A549 (cell line): Measurements from ENCODE around the gene TFPT. TPM values are rescaled to one million over a fixed set of nuclear protein-coding genes. Genes with fewer than 3 reads are reported as not detected.
A peak's percentile ranks its signal among the peaks of the same experiment; 100 is the strongest.

Experiments used
- ATAC-seq, 2 experiments: fragments of 200-7000 bp in 1 of 2; fragments of >200 bp in 1 of 2; cut with Nextera tagmentation in 1 of 2; cut with Tn5 transposase in 1 of 2; 3 replicates each; pipeline versions ENCODE4 v1.8.0 to v1.9.1; 2018 to 2020; ENCODE audit warnings: mild to moderate bottlenecking in 1 of 2, moderate library complexity in 1 of 2
- CTCF ChIA-PET: fragments of 300-600 bp; sonication (Branson Sonifier 250); formaldehyde crosslinking; extraction: SDS; loops from one replicate; lab custom pipeline; 2021; ENCODE audit warnings: antibody characterized with exemption, inconsistent platforms; lab: Yijun Ruan, JAX
- POLR2A ChIA-PET: fragments of 350-600 bp; formaldehyde crosslinking; extraction: SDS; loops from one replicate; lab custom pipeline; 2021; ENCODE audit warnings: antibody characterized with exemption, inconsistent platforms; lab: Yijun Ruan, JAX
- DNase-seq, 2 experiments: peaks; one replicate each; pipeline versions ENCODE4 v3.0.0 to v3.0.0-alpha.2; 2011 to 2016; ENCODE audit warnings: low read depth in 1 of 2, low spot score in 1 of 2
- FAIRE-seq: peaks from 2 replicates; lab custom pipeline; 2011; peaks lifted over from hg19 to GRCh38; lab: Jason Lieb, UNC
- H3K27ac ChIP-seq, 2 experiments: fragments of >200 bp; sonication (Bioruptor Twin); formaldehyde crosslinking; 3 replicates each; pipeline ENCODE4 v1.5.1; 2016 to 2017
- H3K4me1 ChIP-seq: fragments of >200 bp; sonication (Bioruptor Twin); formaldehyde crosslinking; 3 replicates; pipeline ENCODE4 v1.6.1; 2016
- H3K4me2 ChIP-seq: fragments of >200 bp; sonication (Bioruptor Twin); formaldehyde crosslinking; 3 replicates; pipeline ENCODE4 v1.6.1; 2016
- H3K4me3 ChIP-seq: fragments of >200 bp; sonication (Bioruptor Twin); formaldehyde crosslinking; 3 replicates; pipeline ENCODE4 v1.5.1; 2016
- H3K9me3 ChIP-seq: fragments of >200 bp; sonication (Bioruptor Twin); formaldehyde crosslinking; 3 replicates; pipeline ENCODE4 v1.6.1; 2016
- BCL3 ChIP-seq: fragments of >200 bp; sonication (Bioruptor Twin); formaldehyde crosslinking; IDR thresholded peaks from 3 replicates; pipeline ENCODE4 v1.6.1; 2016
- CBX8 ChIP-seq: fragments of 200-600 bp; sonication (generic); IDR thresholded peaks from 2 replicates; pipeline ENCODE4 v1.6.1; 2016
- CHD4 ChIP-seq: fragments of 200-600 bp; sonication (generic); IDR thresholded peaks from 2 replicates; pipeline ENCODE4 v1.6.1; 2016; ENCODE audit warnings: antibody characterized with exemption, mild to moderate bottlenecking, borderline replicate concordance
- E2F6 ChIP-seq: IDR thresholded peaks from 2 replicates; pipeline ENCODE4 v1.6.1; 2012; ENCODE audit warnings: low read depth, borderline replicate concordance
- FOSB ChIP-seq: fragments of 250-450 bp; sonication (Bioruptor Pico); IDR thresholded peaks from 2 replicates; pipeline ENCODE4 v1.5.0; 2020; ENCODE audit warnings: mild to moderate bottlenecking, moderate library complexity
- GATA3 ChIP-seq: IDR thresholded peaks from 2 replicates; pipeline ENCODE4 v1.6.1; 2012; ENCODE audit warnings: borderline replicate concordance
- HOXA7 ChIP-seq: fragments of 250-450 bp; sonication (Bioruptor Pico); IDR thresholded peaks from 2 replicates; pipeline ENCODE4 v1.5.0; 2020; ENCODE audit warnings: mild to moderate bottlenecking, moderate library complexity
- KDM5A ChIP-seq: fragments of 200-600 bp; sonication (generic); IDR thresholded peaks from 2 replicates; pipeline ENCODE4 v1.6.1; 2016; ENCODE audit warnings: antibody characterized with exemption, mild to moderate bottlenecking
- MAFK ChIP-seq: fragments of 450-650 bp; IDR thresholded peaks from 2 replicates; pipeline ENCODE4 v1.6.1; 2014; ENCODE audit not compliant: partially characterized antibody
- MAZ ChIP-seq: fragments of 150-350 bp; IDR thresholded peaks from 2 replicates; pipeline ENCODE4 v1.6.1; 2014; ENCODE audit warnings: antibody characterized with exemption, low read depth, low read length, borderline replicate concordance
- PBX3 ChIP-seq: IDR thresholded peaks from 2 replicates; pipeline ENCODE4 v1.6.1; 2012
- POLR2A ChIP-seq: IDR thresholded peaks from 2 replicates; pipeline ENCODE4 v1.6.1; 2012; ENCODE audit warnings: mild to moderate bottlenecking, low read length
- POLR2AphosphoS2 ChIP-seq: conservative IDR thresholded peaks from 2 replicates; pipeline ENCODE4 v1.6.1; 2012; ENCODE audit warnings: low read length, improper control_type of control experiment, inconsistent platforms
- RCOR1 ChIP-seq: fragments of 150-350 bp; IDR thresholded peaks from 2 replicates; pipeline ENCODE4 v1.6.1; 2014; ENCODE audit warnings: antibody characterized with exemption, low read length, low read depth
- ZC3H11A ChIP-seq: fragments of 450-650 bp; IDR thresholded peaks from 2 replicates; pipeline ENCODE4 v1.6.1; 2014; ENCODE audit warnings: antibody characterized with exemption, mild to moderate bottlenecking
- WGBS: methylation state at CpG from one replicate; pipeline ENCODE4 v1.1.6; 2017; ENCODE audit errors: missing lambda C conversion rate; 5-methylcytosine and 5-hydroxymethylcytosine counted together
- polyA plus RNA-seq, 4 experiments: library from polyadenylated mRNA; depleted of rRNA in 3 of 4; stranded (reverse); fragments of >200 nt; fragmentation: RNase III in 1 of 4; extraction: RNeasy Plus Mini Kit Qiagen cat#74134 plus additional on column Dnase treatment in 1 of 4; gene quantifications; 2 replicates in 3 of 4; 3 replicates in 1 of 4; pipeline ENCODE4 v1.2.3, GENCODE V29; 2011 to 2017

TFPT gene
- polyA plus RNA-seq, 2 of the 4 experiments (the other 2 are of a cell fraction) = 16.1 to 26.1 TPM

- FAIRE-seq (no peak), ATAC-seq (peak in 1 of 2 experiments; percentile 70; a peak in 3 of 6 replicates), DNase-seq (peak in 1 of 2 experiments; percentile 89)
- H3K27ac ChIP-seq = no peak overlapping the region
- no peaks in the 10 kb centered on the region for H3K9me3 ChIP-seq
- H3K4me2 ChIP-seq = no peak overlapping the region
- H3K4me3 ChIP-seq = no peak overlapping the region
- H3K4me1 ChIP-seq = peaks cover 6% of the 10 kb centered on the region; the same call in 2 of the 3 replicates
- POLR2A ChIA-PET = no interaction called here
- 76% methylated on average over 10 of the region's 10 CpGs for WGBS
- TF ChIP-seq POLR2AphosphoS2 (peak; percentile 80; the same call in 1 of the 2 replicates), RCOR1 (no peak), MAZ (0 out of 2 replicates have a peak, but pooled peaks have one; percentile 41)
- TF ChIP-seq, all 56 proteins: peak for 2
- CTCF ChIA-PET = interaction anchor here (0.7 kb wide), 1 partner anchor 99 kb away, joined by 3 read pairs; no protein-coding TSS in a partner anchor
These were observed 18.0 kb upstream of the TFPT start for GRCh38 chr19:54133312-54133956.

- no peak for ATAC-seq
- WGBS = 94% methylated on average over 19 of the region's 20 CpGs
- Histone ChIP-seq H3K4me1 (no peaks in the 10 kb centered on the region), H3K27ac (no peak overlapping the region), H3K9me3 (no peaks in the 10 kb centered on the region), H3K4me2 (no peak overlapping the region), H3K4me3 (no peak overlapping the region)
- TF ChIP-seq GATA3 = no peak
- no peak for DNase-seq
- no peak for FAIRE-seq
- ChIA-PET CTCF (no interaction called here), POLR2A (interaction anchor here (1.0 kb wide), 1 partner anchor 14 kb away, joined by 4 read pairs; the partner anchor contains the start of genes PRPF31 and TFPT)
These were observed 14.2 kb upstream of the TFPT start for GRCh38 chr19:54129617-54129996.

GRCh38 chr19:54128796-54129616 lies 13.5 kb upstream of the TFPT start:
- ATAC-seq (no peak; a peak in 1 of 6 replicates), FAIRE-seq (no peak), DNase-seq (no peak)
- WGBS = 97% methylated on average over 37 of the region's 41 CpGs
- Histone ChIP-seq H3K4me3 (no peak overlapping the region), H3K9me3 (no peaks in the 10 kb centered on the region), H3K4me1 (no peaks in the 10 kb centered on the region), H3K27ac (no peak overlapping the region), H3K4me2 (no peak overlapping the region)
- TF ChIP-seq CHD4 = no peak
- TF ChIP-seq ZC3H11A = no peak
- TF ChIP-seq MAZ = no peak
- no peak for TF ChIP-seq GATA3
- TF ChIP-seq HOXA7 (CRISPR knock-in tag) = no peak
- no peak for TF ChIP-seq E2F6
- no peak for TF ChIP-seq KDM5A
- ChIA-PET POLR2A (interaction anchor here (1.0 to 1.3 kb wide), 2 partner anchors 8 to 14 kb away, joined by 4 to 5 read pairs; partner anchors contain the start of genes CNOT3, PRPF31 and TFPT), CTCF (no interaction called here)

- ChIA-PET CTCF (no interaction called here), POLR2A (interaction anchor here (1.3 kb wide), 1 partner anchor 9 kb away, joined by 5 read pairs; the partner anchor contains the start of gene CNOT3)
- Histone ChIP-seq H3K27ac (no peak overlapping the region), H3K9me3 (no peaks in the 10 kb centered on the region), H3K4me2 (no peak overlapping the region), H3K4me1 (no peaks in the 10 kb centered on the region), H3K4me3 (no peak overlapping the region)
- no peak for DNase-seq
- ATAC-seq = no peak
- no peak for FAIRE-seq
- TF ChIP-seq FOSB (CRISPR knock-in tag) = no peak
- WGBS = 91% methylated on average over 19 of the region's 20 CpGs
These were observed 12.9 kb upstream of the TFPT start for GRCh38 chr19:54128441-54128725.

- FAIRE-seq = no peak
- Histone ChIP-seq H3K4me1 (no peaks in the 10 kb centered on the region), H3K4me2 (no peak overlapping the region), H3K9me3 (no peaks in the 10 kb centered on the region), H3K27ac (no peak overlapping the region), H3K4me3 (no peak overlapping the region)
- DNase-seq = no peak
- 91% methylated on average over 44 of the region's 44 CpGs for WGBS
- POLR2A ChIA-PET = interaction anchor here (0.9 to 1.3 kb wide), 2 partner anchors 9 to 13 kb away, joined by 4 to 5 read pairs; partner anchors contain the start of genes CNOT3, PRPF31 and TFPT
- no peak for ATAC-seq
- TF ChIP-seq BCL3 (no peak), GATA3 (no peak), CBX8 (no peak), PBX3 (no peak), POLR2A (no peak), MAFK (no peak)
- TF ChIP-seq, all 56 proteins: peak for 0
- CTCF ChIA-PET = interaction anchor here (1.1 kb wide), 1 partner anchor 41 kb away, joined by 3 read pairs; no protein-coding TSS in a partner anchor
These were observed 12.4 kb upstream of the TFPT start for GRCh38 chr19:54127688-54128440.
